Kidney glomerular epithelial cell (primary cell): ENCODE results near the gene ABHD15.

Source experiments
- DNase-seq: peaks from one replicate; lab custom pipeline; 2025; lab: John Stamatoyannopoulos, UW

The ABHD15 gene

DNA sequence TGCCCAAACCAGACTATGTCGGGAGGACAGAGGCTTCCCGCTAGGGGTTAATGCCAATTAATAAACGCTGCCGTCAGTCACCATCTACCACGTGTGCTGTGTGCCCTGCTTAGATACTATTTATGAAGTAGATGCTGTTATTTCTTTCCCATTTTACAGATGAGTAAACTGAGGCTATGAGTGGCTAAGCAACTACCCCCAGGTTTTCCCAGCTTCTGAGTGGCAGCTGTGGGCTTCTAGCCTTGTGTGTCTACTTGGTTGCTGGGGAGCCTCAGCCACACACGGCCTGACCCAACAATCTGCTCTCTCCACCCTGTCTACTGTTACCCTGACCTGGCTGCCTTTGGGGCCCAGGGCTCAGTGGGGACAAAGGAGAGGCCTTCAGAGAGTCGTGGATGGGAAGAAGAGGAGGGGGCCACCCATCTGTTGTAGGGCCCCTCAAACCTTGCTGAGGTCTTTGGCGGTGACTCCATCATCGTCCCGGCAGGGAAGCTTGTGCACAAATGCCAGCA, 15.5 kb upstream of the ABHD15 start:
- DNase-seq: no peak

GRCh38 chr17:29581583-29582253, 14.9 kb upstream of the ABHD15 start:
- no peak for DNase-seq

DNA sequence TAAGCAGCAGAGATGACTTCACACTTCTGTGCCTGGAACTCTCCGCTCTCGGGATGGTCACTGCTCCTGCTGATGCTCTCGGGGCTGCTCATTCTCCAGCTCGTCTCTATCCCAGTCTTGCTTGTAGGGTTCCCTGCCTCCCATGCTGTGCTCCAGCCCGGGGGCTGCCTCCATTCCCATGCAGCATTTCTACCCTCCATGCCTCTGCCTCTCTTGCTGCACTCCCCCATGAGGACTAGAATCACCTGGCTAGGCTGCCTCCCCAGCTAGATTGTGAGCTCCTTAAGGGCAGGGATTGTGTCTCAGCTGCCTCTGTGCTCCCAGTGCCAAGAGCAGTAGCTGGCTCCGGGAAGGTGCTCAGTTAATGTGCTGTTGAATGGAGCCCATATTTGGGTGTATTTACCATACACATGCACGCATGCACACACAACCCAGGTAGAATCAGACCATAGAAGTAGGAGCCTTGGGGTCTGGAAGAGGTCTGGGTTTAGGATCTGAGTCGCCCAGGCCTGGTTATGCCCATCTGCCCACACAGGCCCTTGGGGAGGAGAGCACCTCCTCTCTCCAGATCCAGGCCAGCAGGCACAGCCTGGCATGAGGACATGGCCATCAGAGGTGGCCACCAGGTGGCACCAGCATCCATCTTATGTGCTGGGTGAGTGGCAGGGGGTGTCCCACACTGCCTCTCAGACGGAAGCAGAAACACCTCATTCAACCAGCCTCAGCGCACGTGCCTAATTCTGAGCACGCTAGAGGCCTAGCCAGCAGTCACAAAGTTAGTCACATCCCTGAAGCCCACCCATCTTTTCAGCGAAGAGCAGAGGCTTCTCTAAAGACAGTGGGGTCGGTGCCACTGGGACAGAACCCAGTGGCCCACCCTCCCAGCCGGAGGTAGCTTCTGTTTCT, 13.3 kb upstream of the ABHD15 start:
- peak; percentile 66 for DNase-seq

DNA sequence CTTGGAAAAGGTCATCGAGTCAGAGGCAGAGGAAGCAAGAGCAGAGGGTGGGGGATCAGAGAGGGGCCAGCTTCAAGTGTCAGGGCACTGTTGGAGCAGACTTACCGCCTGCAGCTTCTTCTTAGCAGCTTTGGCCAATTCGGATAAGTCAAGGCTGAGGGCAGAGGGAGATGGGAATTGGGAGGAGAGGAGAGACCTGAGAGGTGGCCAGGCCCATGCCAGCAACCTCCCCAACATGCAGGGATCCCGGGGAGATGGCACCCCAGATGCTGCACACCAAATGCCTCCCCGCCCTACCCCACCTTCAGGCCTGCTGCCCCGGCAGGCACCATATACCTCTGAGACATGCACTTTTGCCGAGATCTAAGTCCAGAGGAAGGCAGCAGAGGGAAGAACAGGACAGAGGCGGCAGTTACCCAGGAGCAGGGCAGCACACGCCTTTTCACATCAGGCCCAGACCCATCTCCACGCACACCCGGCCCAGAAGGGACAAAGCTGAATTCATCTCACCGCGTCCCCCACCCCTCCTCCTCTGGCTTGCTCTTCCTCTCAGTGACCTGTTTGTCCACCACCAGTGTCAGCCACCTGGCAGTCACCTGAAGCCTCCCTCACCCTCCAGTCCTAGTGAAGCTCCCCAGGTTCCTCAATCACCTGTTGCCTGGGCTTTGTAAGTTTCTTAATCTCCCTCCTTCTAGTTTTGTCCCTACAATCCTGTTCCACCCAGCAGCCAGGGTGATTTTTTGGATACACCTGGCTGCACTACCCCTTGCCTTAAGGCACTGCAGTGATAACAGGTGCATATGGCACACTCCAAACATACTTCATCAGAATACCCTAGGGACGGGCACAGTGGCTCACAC, 12.0 kb upstream of the ABHD15 start:
- no peak for DNase-seq

- no peak for DNase-seq
Measured at GRCh38 chr17:29577385-29578211, 10.8 kb upstream of the ABHD15 start.

DNA sequence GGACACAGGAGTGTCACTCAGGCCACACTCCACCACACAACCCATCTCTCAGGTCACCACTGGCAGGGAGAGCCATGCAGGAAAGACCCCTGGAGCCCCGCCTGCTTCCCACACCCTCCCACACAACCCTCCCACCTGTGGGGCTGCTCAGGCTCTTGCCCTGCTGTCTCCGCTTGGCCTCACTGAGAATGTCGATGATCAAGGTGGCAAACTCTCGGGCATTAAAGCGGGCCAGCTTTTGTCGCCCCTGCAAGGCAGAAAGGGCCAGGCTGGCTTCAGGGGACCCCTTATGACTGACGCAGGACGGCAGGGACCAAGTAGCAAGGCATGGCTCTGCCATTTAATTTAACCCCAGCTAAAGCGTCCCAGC, 10.1 kb upstream of the ABHD15 start:
- no peak for DNase-seq

DNA sequence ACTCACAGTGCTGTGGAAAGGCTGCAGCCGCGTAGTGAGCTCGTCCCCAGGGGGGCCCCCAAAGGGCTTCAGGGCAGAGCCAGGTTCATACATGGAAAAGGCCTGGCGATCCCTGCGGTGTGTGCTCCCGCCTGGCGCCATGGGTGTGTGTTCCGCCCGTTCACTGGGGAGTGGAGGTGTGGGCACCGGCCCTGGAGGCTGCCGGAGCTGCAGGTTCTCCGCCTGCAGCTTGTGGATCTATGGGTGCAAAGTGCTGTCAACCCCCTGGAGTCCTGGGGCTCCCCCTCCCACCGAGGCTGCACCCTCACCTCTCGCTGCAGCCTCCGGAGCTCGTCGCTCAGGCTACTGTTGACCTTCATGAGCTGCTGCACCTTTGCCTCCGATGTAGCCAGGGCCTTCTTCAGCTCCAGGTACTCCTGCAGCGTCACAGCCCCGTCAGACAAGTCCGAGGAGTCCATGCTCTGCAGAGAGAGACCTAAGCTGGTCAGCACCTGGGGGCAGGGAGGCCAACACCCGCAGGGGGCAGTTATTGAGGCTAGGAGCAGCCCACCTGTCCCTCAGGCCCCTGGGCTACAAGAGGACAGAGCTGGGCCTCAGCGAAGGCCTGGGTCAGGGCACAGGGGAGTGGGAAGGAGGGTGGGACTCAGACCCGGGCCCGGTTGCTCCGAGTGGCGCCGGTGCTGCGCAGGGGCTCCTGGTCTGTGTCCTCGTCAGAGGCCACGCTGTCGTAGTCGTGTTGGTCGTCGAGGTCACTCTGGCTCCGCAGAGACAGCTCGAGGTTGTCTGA, 9.6 kb upstream of the ABHD15 start:
- no peak for DNase-seq

- no peak for DNase-seq
Measured at GRCh38 chr17:29575511-29576213, 8.8 kb upstream of the ABHD15 start.

- DNase-seq: no peak
Measured at GRCh38 chr17:29574732-29575510, 8.1 kb upstream of the ABHD15 start.

- DNase-seq: no peak
Measured at GRCh38 chr17:29573871-29574731, 7.3 kb upstream of the ABHD15 start.

DNA sequence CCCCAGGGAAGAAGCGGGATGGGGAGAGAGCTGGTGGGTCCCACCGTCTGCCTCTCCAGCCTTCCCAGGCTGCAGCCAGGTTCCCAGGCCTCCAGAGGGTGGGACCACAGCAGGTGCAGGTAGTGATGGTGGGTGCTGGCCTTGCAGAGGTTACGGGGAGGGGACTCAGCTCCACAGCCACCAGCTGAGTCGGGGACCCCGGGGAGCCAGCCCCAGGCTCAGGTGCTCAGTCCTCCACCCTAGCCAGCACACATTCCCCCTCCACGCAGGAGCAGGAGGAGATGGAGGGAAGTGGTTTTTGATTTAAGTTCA, 6.7 kb upstream of the ABHD15 start:
- no peak for DNase-seq

DNA sequence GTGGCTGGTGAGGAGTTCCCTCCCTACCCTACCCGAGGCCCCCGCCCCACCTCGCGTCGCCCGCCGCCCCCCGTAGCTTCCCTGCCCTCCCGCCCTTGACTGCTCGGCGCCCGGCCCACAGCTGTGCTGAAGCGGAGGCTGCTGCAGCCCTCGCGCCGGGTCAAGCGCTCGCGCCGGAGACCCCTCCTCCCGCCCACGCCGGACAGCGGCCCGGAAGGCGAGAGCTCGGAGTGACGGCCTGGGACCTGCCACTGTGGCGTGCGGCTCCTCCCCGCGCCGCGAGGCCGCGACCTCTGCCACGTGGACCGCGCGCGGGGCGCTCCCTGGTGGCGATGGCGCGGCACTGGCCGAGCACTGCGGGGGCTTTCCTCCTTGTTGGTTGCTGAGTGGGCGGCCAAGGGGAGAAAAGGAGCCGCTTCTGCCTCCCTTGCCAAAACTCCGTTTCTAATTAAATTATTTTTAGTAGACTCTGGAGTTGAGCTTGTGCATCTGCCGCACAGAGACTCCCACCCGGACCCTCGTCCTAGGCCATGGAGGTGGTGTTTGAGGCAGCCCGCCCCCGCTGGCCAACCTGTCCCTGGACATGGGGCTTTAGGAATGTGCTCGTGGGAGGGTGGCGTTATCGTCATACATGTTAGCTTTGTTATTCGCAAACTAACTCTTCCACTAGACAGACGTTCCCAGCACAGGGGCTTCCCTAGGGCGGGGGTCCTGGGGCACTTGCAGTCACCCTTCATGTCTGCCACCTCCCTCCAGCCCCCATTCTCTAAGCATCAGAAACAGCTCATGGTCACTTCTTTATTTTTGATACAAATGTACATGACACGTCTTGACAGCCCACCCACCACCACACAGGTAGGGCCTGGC, 6.1 kb upstream of the ABHD15 start:
- no peak for DNase-seq

- no peak for DNase-seq
Measured at GRCh38 chr17:29571883-29572681, 5.2 kb upstream of the ABHD15 start.

DNA sequence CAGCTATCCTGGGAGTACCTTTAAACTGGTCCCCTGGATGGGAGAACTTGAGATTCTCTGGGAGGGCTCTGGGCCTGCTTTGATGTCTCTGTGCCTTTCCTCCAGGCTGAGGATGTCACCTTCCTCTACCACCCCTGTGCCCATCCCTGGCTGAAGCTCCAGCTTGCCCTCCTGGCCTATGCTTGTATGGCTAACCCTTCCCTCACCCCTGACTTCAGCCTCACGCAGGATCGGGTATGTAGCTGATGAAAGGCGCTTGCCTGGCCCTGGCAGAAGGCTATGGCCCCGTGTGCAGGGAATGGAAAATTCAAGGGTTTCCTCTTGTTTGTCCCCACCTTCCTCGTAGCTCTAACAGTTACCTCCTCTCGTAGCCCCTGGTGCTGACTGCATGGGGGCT, 4.6 kb upstream of the ABHD15 start:
- DNase-seq: no peak

DNA sequence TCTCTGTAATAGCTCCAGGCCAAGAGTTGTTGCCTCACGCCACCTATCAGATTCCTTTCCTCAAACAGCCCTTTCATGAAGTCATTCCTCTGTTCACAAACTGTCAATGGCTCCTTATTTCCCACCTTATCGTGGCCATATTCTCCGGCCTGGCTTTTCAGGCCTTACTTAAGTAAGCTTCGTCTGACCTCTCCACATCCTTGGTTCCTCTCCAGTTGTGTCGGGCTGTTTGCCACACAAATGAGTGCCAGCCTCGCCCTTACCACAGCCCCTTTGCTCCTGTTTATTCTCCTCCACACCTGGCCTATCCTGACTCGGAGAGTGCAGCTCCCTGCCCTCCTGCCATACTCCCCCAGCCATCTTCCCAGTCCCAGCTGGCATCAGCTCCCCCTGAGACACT, 3.7 kb upstream of the ABHD15 start:
- DNase-seq: no peak

GRCh38 chr17:29569245-29569950, 2.6 kb upstream of the ABHD15 start:
- DNase-seq: no peak
